H9 (cell line): ENCODE results near the gene TSC22D3. TPM values are rescaled to one million over a fixed set of nuclear protein-coding genes. Genes with fewer than 3 reads are reported as not detected.
A peak's percentile ranks its signal among the peaks of the same experiment; 100 is the strongest.

Source experiments
- DNase-seq: peaks from one replicate; pipeline ENCODE4 v3.0.0-alpha.2; 2017
- H2AFZ ChIP-seq: one replicate; pipeline ENCODE4 v1.6.1; 2013; ENCODE audit warnings: mild to moderate bottlenecking, low read length, control low read depth, moderate library complexity
- H2AK5ac ChIP-seq: 2 replicates; pipeline ENCODE4 v1.6.1; 2013; ENCODE audit warnings: low read length, control low read depth, mixed read lengths; ENCODE audit not compliant: insufficient read length
- H2BK120ac ChIP-seq: one replicate; pipeline ENCODE4 v1.6.1; 2013; ENCODE audit warnings: low read depth, mild to moderate bottlenecking, low read length, control low read depth, inconsistent platforms; ENCODE audit not compliant: poor library complexity, severe bottlenecking
- H2BK12ac ChIP-seq: 2 replicates; pipeline ENCODE4 v1.6.1; 2013; ENCODE audit warnings: low read length, control low read depth, mixed read lengths, low read depth; ENCODE audit not compliant: insufficient read length
- H2BK15ac ChIP-seq: 2 replicates; pipeline ENCODE4 v1.6.1; 2013; ENCODE audit warnings: low read depth, low read length, control low read depth
- H2BK20ac ChIP-seq: one replicate; pipeline ENCODE4 v1.6.1; 2013; ENCODE audit warnings: low read depth, mild to moderate bottlenecking, low read length, control low read depth, inconsistent platforms; ENCODE audit not compliant: poor library complexity, severe bottlenecking
- H2BK5ac ChIP-seq: 2 replicates; pipeline ENCODE4 v1.6.1; 2013; ENCODE audit warnings: low read length, control low read depth, mixed read lengths; ENCODE audit not compliant: insufficient read length
- H3K14ac ChIP-seq: 2 replicates; pipeline ENCODE4 v1.6.1; 2013; ENCODE audit warnings: low read length, control low read depth; ENCODE audit not compliant: insufficient read depth
- H3K18ac ChIP-seq: 2 replicates; pipeline ENCODE4 v1.6.1; 2013; ENCODE audit warnings: low read depth, mild to moderate bottlenecking, mixed read lengths, low read length, control low read depth; ENCODE audit not compliant: insufficient read length
- H3K23ac ChIP-seq: 2 replicates; pipeline ENCODE4 v1.6.1; 2013; ENCODE audit warnings: low read length, control low read depth, mixed read lengths, low read depth; ENCODE audit not compliant: insufficient read length
- H3K23me2 ChIP-seq: 2 replicates; pipeline ENCODE4 v1.6.1; 2013; ENCODE audit warnings: low read depth, mild to moderate bottlenecking, mixed read lengths, low read length, control low read depth; ENCODE audit not compliant: insufficient read length, poor library complexity, severe bottlenecking
- H3K27ac ChIP-seq: 2 replicates; pipeline ENCODE4 v1.5.1; 2013; ENCODE audit warnings: low read length, control low read depth, mixed read lengths, low read depth; ENCODE audit not compliant: insufficient read length
- H3K27me3 ChIP-seq: 2 replicates; pipeline ENCODE4 v1.6.1; 2013; ENCODE audit warnings: low read length, control low read depth, inconsistent platforms; ENCODE audit not compliant: insufficient read depth
- H3K4ac ChIP-seq: 2 replicates; pipeline ENCODE4 v1.6.1; 2013; ENCODE audit warnings: low read depth, mild to moderate bottlenecking, control low read depth, inconsistent platforms, low read length, moderate library complexity
- H3K4me1 ChIP-seq: 2 replicates; pipeline ENCODE4 v1.6.1; 2013; ENCODE audit warnings: low read length, control low read depth, inconsistent platforms; ENCODE audit not compliant: insufficient read depth
- H3K4me2 ChIP-seq: 2 replicates; pipeline ENCODE4 v1.6.1; 2013; ENCODE audit warnings: low read length, control low read depth, mixed read lengths; ENCODE audit not compliant: insufficient read length, insufficient read depth
- H3K56ac ChIP-seq: 2 replicates; pipeline ENCODE4 v1.6.1; 2013; ENCODE audit warnings: low read depth, mild to moderate bottlenecking, mixed read lengths, low read length, control low read depth; ENCODE audit not compliant: insufficient read length
- H3K79me1 ChIP-seq: 2 replicates; pipeline ENCODE4 v1.6.1; 2013; ENCODE audit warnings: low read depth, mild to moderate bottlenecking, moderate library complexity, low read length, control low read depth, inconsistent platforms; ENCODE audit not compliant: insufficient read depth, poor library complexity, severe bottlenecking
- H3K79me2 ChIP-seq: 2 replicates; pipeline ENCODE4 v1.6.1; 2013; ENCODE audit warnings: low read length, control low read depth, inconsistent platforms; ENCODE audit not compliant: insufficient read depth
- H3K9ac ChIP-seq: 2 replicates; pipeline ENCODE4 v1.6.1; 2013; ENCODE audit warnings: low read length, control low read depth, mixed read lengths; ENCODE audit not compliant: insufficient read length; ENCODE audit errors: extremely low read depth
- H3K9me3 ChIP-seq: one replicate; pipeline ENCODE4 v1.6.1; 2013; ENCODE audit warnings: low read depth, low read length, inconsistent platforms; ENCODE audit not compliant: control insufficient read depth
- H3T11ph ChIP-seq: one replicate; pipeline ENCODE4 v1.6.1; 2013; ENCODE audit warnings: mild to moderate bottlenecking, low read length, control low read depth, inconsistent platforms
- H4K20me1 ChIP-seq: one replicate; pipeline ENCODE4 v1.6.1; 2013; ENCODE audit not compliant: control insufficient read depth, insufficient read length, insufficient read depth
- H4K5ac ChIP-seq: 2 replicates; pipeline ENCODE4 v1.6.1; 2013; ENCODE audit warnings: low read depth, mild to moderate bottlenecking, mixed read lengths, low read length, control low read depth; ENCODE audit not compliant: insufficient read length
- H4K8ac ChIP-seq: replicated peaks from 2 replicates; pipeline ENCODE4 v1.6.1; 2013; ENCODE audit warnings: low read length, control low read depth, mixed read lengths, low read depth; ENCODE audit not compliant: insufficient read length
- H4K91ac ChIP-seq: 2 replicates; pipeline ENCODE4 v1.6.1; 2013; ENCODE audit warnings: low read depth, mild to moderate bottlenecking, moderate library complexity, mixed read lengths, low read length, control low read depth; ENCODE audit not compliant: insufficient read length
- H3K27ac Mint-ChIP-seq, 3 experiments: 2 replicates in 2 of 3; 3 replicates in 1 of 3; pipeline ENCODE4 v1.8.0; 2020 to 2021; ENCODE audit warnings: mixed read lengths in 3 of 3, mild to moderate bottlenecking in 1 of 3, moderate library complexity in 1 of 3
- H3K27me3 Mint-ChIP-seq: 2 replicates; pipeline ENCODE4 v1.8.0; 2021; ENCODE audit warnings: low read depth, mild to moderate bottlenecking, moderate library complexity, mixed read lengths
- H3K36me3 Mint-ChIP-seq, 3 experiments: 2 replicates in 2 of 3; 3 replicates in 1 of 3; pipeline ENCODE4 v1.8.0; 2020 to 2021; ENCODE audit warnings: low read depth in 3 of 3, mixed read lengths in 3 of 3; ENCODE audit not compliant: insufficient read depth in 1 of 3
- H3K4me1 Mint-ChIP-seq, 2 experiments: 2 replicates each; pipeline ENCODE4 v1.8.0; 2020; ENCODE audit warnings: mixed read lengths in 2 of 2
- H3K4me3 Mint-ChIP-seq, 2 experiments: 2 replicates in 1 of 2; 3 replicates in 1 of 2; pipeline ENCODE4 v1.8.0; 2020 to 2021; ENCODE audit warnings: mild to moderate bottlenecking in 2 of 2, mixed read lengths in 2 of 2, moderate library complexity in 1 of 2
- H3K9me3 Mint-ChIP-seq, 2 experiments: 2 replicates in 1 of 2; 3 replicates in 1 of 2; pipeline ENCODE4 v1.8.0; 2020; ENCODE audit warnings: mild to moderate bottlenecking in 2 of 2, mixed read lengths in 2 of 2, moderate library complexity in 1 of 2
- WGBS: extraction: QIAGEN DNeasy Blood & Tissue Kit; methylation state at CpG from one replicate; pipeline ENCODE4 v1.1.7; 2013; ENCODE audit warnings: missing lambda C conversion rate, low lambda C conversion rate, mixed read lengths; ENCODE audit not compliant: insufficient read length; ENCODE audit errors: extremely low coverage; 5-methylcytosine and 5-hydroxymethylcytosine counted together
- total RNA-seq: library from RNA; stranded (reverse); gene quantifications from 2 replicates; pipeline ENCODE4 v1.2.1, GENCODE V29; 2021
- TF ChIP-seq, protein P1 (sequence below): fragments of 200-600 bp; sonication (generic); conservative IDR thresholded peaks from 3 replicates; pipeline ENCODE4 v1.8.0; 2021; ENCODE audit warnings: antibody characterized with exemption, mild to moderate bottlenecking

TSC22D3 gene
- total RNA-seq, 1 experiment from 2014 or later: 10.5 TPM

DNA sequence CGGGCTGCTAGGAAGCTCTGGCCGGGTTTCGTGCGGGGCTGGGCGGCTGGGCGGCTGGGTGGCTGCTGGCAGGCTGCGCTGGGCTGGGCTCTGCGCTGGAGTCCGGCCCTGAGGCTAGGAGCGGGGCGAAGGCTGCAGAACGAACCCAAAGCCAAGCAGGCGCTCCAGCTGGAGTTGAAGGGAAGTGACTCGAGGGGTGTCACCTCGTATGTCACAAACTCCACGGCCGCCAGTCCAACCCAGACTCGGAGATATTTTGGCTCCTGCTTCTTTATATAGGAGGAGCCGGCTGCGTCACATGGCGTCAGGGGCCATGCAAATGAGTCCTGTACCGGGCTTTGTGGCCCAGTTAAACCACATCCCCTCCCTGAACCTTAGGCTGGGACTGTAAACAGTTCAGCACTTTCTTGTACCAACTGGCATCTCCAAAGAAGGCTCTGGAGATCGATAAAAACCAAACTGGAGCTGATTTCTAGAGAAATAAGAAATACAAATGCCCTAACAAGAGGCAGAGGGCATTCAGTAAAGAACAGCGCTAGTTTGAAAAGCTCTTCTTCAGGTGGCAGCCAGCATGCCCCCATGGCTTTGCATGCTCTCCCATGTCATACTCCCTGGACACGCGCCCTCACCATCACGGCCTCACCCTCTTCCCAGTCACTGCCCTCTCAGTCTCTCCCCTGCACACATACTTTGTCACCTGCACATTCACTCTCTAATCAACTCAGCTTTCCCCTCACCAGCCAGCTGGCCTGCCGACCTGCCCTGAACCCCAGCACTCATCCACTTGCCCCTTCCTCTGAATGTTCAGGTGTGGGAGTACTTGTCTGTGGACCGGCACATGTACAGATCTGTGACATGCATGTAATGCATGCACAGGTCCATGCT lies 58.5 kb downstream of the TSC22D3 start:
- Histone ChIP-seq H4K5ac (no peak overlapping the region), H2BK15ac (no peak overlapping the region), H3K14ac (peak overlapping the region; percentile 89), H3K23ac (no peak overlapping the region), H2AFZ (no peak overlapping the region), H2AK5ac (no peak overlapping the region), H3K4me2 (peak overlapping the region; percentile 78), H2BK20ac (no peak overlapping the region), H3K18ac (peak overlapping the region; percentile 52), H3K56ac (no peak overlapping the region), H3K27me3 (no peaks in the 10 kb centered on the region; the same call in 1 of the 2 replicates), H3K79me2 (no peaks in the 10 kb centered on the region), H3K23me2 (peaks cover 6% of the 10 kb centered on the region), H2BK12ac (no peak overlapping the region), H3T11ph (no peak overlapping the region), H4K91ac (no peak overlapping the region), H3K9me3 (no peaks in the 10 kb centered on the region), H3K27ac (no peak overlapping the region), H3K9ac (peak overlapping the region; percentile 79), H4K8ac (no peak overlapping the region), H3K4ac (no peak overlapping the region), H2BK120ac (no peak overlapping the region), H3K79me1 (no peaks in the 10 kb centered on the region), H2BK5ac (no peak overlapping the region), H3K4me1 (peaks cover 12% of the 10 kb centered on the region; the same call in 1 of the 2 replicates), H4K20me1 (no peaks in the 10 kb centered on the region)
- TF ChIP-seq, protein P1, sequence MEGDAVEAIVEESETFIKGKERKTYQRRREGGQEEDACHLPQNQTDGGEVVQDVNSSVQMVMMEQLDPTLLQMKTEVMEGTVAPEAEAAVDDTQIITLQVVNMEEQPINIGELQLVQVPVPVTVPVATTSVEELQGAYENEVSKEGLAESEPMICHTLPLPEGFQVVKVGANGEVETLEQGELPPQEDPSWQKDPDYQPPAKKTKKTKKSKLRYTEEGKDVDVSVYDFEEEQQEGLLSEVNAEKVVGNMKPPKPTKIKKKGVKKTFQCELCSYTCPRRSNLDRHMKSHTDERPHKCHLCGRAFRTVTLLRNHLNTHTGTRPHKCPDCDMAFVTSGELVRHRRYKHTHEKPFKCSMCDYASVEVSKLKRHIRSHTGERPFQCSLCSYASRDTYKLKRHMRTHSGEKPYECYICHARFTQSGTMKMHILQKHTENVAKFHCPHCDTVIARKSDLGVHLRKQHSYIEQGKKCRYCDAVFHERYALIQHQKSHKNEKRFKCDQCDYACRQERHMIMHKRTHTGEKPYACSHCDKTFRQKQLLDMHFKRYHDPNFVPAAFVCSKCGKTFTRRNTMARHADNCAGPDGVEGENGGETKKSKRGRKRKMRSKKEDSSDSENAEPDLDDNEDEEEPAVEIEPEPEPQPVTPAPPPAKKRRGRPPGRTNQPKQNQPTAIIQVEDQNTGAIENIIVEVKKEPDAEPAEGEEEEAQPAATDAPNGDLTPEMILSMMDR: no peak
- DNase-seq: peak; percentile 80
- Mint-ChIP-seq H3K27me3 (peaks cover 4% of the 10 kb centered on the region), H3K27ac (peak overlapping the region in 1 of 3 experiments; percentile 26; a peak in 3 of 7 replicates), H3K4me3 (peak overlapping the region; percentile 75 to 83), H3K4me1 (peaks cover 16 to 28% of the 10 kb centered on the region in 2 experiments), H3K36me3 (peaks cover 0 to 16% (median 10%) of the 10 kb centered on the region in 3 experiments; a peak in 5 of 7 replicates), H3K9me3 (peaks cover 0 to 41% of the 10 kb centered on the region in 2 experiments; a peak in 2 of 5 replicates)
- WGBS: no CpG with 5 or more reads among the region's 29 CpGs
